NCI-H2196 treated with DMSO at 0.1 percent for 48 hours (cell line): ENCODE data around the gene SCYGR2.

Experiments used
- DNase-seq: peaks from one replicate; lab custom pipeline; 2025; ENCODE audit not compliant: unreplicated experiment; lab: John Stamatoyannopoulos, UW

SCYGR2 gene

DNA sequence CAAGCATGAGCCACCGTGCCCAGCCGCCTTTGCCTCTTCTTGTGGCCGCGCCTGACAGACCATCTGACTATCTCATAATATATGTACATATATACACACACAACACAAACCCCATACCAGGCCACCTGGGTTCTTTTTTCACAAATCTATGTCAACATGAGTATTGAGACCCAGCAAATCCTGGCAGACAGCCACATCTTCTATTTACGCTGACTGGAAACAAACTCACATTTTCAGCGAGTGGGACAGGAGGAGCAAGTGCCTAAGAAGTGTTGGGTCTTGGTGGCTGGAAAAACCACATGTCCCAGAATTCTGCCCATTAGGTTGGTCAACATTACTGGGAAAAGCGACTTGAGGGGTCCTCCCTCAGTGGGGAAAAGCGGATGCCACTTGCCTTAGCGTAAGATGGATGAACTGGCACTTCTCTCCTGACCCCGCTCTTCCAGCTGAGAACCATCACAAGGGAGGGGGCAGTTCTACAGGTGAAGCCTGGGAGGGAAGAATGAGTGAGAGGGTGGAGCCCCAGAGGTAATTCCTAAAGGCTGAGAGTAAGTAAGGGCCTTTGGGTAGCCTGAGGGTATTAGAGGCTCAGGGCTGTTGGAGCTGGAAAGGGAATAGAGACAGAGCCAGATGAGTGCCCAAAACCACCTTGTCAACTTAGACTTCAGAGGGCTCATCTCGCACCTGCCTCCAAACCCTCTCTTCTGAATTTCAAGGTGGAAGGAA lies 14.0 kb downstream of the SCYGR2 start:
- no peak for DNase-seq

DNA sequence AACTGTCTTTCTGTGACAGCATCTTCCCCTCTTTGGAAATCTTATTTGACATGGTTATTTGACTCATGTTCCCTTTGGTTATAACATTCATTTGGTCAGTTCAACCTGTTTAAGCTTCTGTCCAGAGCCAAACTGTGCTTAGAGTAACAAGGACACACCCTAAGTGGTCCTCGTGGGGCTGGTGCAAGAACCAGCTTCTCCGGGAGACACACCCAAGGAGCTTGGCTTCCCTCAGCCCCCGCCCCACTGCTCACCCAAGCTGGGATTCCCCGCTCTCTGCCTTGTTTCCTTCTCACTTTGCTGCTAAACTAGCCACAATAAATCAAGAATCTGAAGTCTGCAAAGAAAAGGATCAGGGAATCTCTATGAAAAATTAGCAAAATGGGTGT lies 14.6 kb downstream of the SCYGR2 start:
- DNase-seq = no peak

DNA sequence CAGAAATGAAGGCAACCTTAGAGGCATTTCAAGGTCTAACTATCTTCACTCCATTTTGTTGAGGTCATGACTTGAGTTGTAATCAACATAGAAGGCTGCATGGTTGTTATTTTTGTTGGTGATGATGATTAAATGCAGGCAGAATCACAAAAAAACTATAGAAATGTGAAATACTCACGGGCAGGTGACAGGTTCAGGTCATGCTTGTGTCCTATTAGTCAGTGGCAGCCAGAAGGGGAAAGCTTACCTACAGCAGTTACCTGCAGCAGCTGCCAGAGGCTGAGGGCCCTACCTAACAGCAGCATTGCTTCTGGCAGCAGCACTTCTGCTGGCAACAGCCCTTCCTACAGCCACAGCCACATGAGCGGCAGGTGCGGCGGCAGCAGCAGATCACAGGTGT lies 15.6 kb downstream of the SCYGR2 start:
- no peak for DNase-seq

DNA sequence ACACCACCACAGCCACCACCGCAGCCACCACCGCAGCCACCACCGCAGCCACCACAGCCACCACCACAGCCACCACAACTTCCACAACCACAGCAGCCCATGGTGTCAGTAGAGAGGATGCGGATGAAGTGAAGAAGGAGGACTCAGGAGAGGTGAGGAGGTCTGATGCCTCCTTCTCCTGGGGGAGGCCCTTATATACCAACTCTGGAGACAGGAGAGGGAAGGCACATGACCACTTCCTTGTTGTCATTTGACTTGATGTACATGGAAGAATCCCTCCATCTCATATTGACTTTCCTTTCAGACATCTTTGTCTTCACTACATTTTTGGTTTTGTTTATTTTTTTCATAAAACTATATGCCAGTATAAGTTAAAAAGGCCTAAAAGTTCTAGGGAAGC lies 16.0 kb downstream of the SCYGR2 start, which contains the start of gene SCYGR3:
SCYGR3 (minus strand) TSS at position 101 of the 400 bp plus-strand sequence; CDS start at position 101, 0 bp downstream.
- no peak for DNase-seq

DNA sequence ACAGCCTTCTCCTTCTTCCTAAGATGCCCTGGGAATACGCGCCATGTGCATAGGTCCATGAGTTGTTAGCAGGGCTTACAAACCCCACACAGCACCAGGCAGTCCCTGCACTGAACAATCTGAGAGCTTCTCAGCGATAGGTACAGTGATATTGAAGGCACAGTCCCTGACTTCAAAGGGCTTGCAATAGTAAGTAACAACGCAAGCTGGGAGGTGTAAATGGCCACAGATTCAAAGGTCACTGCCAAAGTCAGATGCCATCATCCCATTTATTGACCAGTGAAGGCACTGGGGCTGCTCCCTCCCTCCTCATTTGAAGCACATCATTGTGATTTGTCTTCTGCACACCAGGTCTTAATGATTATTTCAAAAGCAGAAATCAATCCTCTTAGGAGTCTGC lies 16.5 kb downstream of the SCYGR2 start:
- DNase-seq = no peak

DNA sequence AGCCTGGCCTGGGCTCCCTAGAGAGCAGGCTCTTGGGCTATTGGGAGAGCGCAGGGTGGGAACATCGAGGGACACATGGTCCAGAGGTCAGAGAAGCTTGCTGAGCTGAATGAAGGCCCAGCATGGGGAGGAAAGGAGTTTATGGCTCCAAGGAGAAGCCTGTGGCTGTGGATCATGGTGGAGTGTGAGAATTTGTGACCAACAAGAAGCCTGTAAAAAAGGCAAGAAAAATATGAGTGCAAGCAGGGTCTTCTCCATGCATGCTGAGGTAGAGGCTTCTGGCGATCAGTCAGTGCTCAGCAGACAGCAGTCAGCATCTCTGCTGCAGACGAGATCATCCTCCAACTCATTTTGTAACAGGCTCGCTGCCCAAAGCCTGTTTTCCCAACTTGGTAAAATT lies 17.2 kb downstream of the SCYGR2 start:
- no peak for DNase-seq

DNA sequence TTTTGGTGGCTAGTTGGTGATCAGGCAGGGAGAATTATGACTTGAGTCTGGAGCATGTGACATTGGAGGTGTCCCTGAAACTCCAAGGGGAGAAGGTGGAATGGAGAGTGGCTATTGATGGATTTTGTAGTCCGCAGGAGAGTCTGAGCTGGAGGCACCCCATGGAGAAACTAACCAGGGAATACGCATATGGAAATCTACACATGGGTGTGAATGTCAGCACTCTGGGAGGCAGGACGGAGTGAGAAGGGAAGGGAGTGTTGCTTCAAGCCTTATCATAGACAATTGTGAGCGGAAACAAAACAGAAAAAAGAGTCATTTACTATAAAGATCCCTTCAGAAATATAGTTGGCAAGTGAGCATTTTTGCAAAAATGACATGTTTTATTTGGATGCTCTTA lies 17.9 kb downstream of the SCYGR2 start:
- no peak for DNase-seq

DNA sequence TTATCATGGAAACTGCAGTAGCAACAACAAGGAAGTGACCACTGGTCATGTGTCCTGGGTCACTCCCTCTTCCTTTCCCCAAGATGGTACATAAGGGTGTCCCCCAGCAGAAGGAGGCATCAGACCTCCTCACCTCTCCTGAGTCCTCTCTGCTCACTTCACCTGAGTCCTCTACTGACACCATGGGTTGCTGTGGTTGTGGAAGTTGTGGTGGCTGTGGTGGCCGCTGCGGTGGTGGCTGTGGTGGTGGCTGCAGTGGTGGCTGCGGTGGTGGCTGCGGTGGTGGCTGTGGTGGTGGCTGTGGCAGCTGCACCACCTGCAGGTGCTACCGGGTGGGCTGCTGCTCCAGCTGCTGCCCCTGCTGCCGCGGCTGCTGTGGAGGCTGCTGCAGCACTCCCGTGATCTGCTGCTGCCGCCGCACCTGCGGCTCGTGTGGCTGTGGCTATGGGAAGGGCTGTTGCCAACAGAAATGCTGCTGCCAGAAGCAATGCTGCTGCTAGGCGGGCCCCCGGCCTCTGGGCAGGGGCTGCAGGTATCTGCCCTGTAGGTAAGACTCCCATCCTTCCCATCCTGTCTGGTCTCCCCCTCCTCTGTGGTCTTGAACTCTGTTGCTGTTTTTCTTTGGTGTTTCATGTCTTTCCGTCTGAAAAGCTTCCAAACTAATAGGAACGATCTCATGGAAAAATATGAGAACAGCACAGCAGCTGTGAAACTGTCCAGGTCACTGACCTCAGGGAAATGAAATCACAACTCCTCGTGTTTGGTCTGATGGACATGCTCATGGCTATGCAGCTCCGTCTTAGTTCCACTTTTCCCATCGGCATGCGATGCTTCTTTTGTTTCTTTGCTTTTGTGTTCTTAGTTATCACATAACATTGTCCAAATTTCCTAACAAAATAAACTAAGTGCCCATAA lies 18.9 kb downstream of the SCYGR2 start, which contains the start of gene SCYGR4:
SCYGR4 (plus strand) TSS at position 183 of the 915 bp plus-strand sequence; CDS start at position 183, 0 bp downstream.
- no peak for DNase-seq

DNA sequence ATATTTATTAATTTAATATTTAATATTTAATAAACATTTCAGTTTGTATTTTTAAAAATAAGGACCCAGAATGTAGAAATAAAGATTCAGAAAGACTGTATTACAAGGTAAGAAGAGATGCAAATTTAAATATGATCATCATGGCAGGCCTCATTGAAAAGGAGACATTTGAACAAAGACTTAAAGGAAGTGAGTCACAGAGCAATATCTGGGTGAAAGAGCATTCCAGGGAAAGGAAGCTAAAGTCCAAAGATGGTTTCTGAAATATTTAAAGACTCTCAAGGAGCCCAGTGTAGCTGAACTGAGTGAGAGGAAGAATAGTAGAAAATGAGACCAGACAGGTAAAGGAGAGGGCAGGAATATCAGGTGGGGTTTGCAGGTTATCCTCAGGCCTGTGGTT lies 24.5 kb downstream of the SCYGR2 start:
- DNase-seq = no peak

DNA sequence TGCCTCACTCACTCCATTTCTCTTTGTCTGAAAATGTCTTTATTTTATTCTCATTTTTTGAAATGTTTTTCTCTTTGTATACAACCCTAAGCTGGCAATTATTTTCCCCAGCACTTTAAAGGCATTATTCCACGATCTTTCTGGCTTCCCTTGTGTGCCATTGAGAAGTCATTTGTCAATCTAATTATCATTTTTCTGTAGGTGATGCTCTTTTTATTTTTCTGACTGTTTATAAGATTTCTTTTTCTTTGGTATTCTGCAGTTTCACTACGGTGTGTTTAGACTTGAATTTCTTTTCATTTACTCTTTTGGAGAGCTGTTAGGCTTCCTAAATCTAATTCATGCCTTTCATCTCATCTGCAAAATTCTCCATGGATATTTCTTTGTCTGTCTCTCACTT lies 26.7 kb downstream of the SCYGR2 start:
- no peak for DNase-seq

DNA sequence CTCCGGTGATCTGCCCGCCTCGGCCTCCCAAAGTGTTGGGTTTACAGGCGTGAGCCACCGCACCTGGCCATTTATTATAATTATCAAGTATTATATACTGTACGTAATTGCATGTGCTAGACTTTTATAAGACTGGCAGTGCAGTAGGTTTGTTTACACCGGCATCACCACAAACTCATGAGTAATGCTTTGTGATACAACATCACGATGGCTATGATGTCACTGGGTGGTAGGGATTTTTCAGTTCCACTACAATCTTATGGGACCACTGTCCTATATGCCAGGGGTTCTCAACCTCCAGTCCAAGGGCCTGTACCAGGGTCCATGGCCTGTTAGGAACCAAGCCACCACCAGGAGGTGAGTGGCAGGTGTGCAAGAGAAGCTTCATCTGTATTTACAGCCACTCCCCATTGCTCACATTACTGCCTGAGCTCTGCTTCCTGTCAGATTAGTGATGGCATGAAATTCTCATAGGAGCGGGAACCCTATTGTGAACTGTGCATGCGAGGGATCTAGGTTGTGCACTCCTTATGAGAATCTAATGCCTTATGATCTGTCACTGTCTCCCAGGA lies 28.0 kb downstream of the SCYGR2 start:
- DNase-seq = no peak

DNA sequence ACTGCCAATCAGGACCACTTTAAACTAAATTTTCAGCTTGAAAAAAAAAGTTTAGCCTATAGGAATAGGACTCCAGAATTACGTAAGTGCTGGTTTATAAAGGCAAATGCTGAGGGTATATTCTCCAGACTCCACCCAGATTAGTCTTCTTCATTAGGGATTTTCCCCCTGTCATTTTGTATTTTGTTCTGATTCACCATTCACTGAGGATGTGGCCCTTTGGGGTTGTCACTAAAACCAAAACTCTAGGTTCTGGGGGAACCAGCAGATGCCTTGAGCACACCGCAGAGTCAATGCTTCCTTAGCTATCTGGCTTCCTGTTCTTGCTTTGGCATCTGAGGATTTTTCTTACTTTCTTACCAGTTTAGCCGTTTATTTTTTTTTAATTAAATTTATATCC lies 29.1 kb downstream of the SCYGR2 start:
- no peak for DNase-seq

DNA sequence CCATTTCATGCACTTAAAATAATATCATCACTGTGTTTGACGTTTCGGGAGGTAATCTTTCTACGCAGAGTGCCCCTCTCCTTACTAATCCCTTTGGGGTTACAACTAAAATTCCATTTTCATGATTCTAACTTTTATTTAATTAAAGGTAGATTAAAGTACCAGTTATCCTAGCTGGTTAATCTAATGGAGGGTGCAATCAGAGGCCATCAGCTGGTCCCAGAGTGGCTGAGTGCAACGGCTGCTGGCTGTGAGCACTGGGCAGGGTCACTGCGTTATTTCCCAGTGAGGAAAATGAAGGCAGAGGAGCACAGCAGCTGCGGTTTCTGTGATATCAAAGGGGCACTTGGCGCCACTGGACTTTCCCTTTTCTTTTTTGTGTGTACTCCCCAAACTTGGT lies 30.7 kb downstream of the SCYGR2 start:
- DNase-seq = no peak

DNA sequence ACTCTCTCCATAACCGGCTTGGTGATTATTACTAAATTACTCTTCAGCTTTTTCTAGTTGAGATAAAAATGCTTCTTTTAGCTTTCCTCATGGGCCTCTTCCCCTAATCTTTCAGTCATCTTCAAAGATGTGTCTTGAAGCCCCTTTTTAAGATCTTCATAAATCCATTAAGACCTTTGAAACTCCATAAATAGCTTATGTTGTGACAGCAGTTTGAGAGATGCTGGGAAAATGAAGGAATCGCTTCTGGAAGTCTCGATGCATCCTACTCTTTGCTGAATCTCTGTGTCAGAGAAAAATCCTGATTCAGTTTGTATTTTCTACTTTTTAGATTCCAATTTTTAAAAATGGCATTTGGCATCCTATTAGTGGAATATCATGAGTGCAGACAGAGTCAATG lies 31.6 kb downstream of the SCYGR2 start:
- DNase-seq = no peak

DNA sequence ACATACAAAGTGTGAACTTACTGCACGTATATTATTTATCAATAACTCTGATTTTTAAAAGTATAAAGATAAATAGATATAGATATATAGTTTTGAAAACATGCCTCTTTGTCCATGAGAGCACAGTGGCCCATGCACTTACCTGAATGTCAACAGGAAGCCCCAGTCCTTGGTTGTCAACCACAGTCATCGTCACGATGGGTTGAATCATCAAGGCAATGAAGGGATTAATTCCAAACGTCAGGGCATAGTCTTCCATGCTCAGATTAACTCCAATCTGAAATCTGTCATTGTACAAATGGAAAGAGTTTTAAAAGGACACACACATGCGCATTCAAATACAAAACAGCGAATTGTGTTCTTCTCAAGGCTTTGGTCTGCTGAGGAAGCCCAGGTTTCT lies 34.1 kb downstream of the SCYGR2 start:
- no peak for DNase-seq

DNA sequence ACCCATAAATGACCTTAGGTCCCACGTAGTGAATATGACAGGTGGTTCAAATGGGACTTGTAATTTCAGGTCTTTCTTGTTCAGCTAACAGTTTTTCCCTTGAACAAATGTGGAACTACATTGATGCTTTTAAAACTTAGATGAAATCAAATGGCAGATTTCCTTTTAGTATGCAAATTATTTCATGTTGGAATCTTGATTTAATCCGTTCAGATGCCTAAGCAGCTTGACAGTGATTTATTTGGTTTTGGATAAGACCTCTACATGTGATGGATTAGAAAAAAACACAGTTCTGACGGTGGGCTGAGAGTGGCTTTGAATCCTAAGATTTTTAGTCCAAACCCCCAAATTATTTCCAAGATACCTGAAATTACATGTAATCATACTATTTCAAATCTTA lies 35.5 kb downstream of the SCYGR2 start:
- DNase-seq = no peak

DNA sequence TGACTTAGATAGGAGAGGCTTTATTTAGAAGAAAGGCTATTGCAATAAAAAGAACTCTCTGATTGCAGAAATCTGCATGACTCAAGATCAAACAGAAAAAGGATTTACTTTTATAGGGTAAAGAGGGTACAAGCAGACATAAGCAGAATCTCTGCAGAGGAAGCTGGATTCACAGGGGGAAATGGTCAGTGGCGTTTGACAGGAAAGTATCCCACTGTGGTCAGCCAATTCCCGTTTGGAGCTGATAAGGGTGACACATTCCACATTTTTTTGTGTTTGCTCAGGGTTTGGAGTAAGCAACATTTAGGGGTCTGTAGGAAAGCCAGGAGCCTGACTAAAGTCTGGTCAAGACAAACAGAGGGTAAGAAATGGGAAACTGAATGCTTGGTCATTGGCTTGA lies 44.0 kb downstream of the SCYGR2 start:
- no peak for DNase-seq

DNA sequence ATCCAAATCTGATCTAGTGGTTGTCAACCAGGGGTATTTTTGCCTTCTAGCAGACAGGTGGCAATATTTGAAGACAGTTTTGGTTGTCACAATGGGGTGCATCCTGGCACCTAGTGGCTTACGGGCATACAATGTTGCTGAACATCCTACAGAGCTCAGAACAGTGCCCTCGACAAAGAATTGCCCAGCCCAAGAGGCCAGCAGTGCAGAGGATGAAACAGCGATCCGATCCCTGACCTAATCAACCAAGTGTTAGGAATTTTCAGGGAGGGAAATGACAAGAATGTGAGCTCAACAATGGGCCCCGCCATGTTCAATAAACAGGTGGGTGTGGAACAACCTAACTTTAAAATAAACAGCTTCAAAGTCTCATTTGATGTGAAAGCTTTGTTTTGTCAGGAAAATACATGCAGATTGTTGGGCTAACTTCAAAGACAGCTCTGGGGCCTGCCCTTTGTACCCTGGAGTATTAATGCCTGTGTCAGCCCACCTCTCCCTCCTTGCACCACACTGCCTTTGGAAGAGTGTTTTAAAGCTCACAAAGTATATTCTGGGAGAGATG lies 45.4 kb downstream of the SCYGR2 start:
- no peak for DNase-seq
